Keratinocyte (primary cell): ENCODE data around the gene SH2D5.

Experiments used
- CTCF ChIP-seq, 3 experiments: IDR thresholded peaks in 1 of 3; conservative IDR thresholded peaks in 1 of 3; optimal IDR thresholded peaks in 1 of 3; 2 replicates in 2 of 3; 3 replicates in 1 of 3; pipeline versions ENCODE3 to v1.5.1; 2011; ENCODE audit warnings: low read length in 3 of 3, mild to moderate bottlenecking in 3 of 3, moderate library complexity in 2 of 3, control low read depth in 1 of 3, inconsistent platforms in 1 of 3; ENCODE audit not compliant: insufficient read depth in 2 of 3; ENCODE audit errors: extremely low read depth in 1 of 3
- EZH2 ChIP-seq: IDR thresholded peaks from one replicate; pipeline ENCODE4 v1.6.1; 2012; ENCODE audit warnings: inconsistent platforms, mild to moderate bottlenecking, low read length, moderate library complexity

DNA sequence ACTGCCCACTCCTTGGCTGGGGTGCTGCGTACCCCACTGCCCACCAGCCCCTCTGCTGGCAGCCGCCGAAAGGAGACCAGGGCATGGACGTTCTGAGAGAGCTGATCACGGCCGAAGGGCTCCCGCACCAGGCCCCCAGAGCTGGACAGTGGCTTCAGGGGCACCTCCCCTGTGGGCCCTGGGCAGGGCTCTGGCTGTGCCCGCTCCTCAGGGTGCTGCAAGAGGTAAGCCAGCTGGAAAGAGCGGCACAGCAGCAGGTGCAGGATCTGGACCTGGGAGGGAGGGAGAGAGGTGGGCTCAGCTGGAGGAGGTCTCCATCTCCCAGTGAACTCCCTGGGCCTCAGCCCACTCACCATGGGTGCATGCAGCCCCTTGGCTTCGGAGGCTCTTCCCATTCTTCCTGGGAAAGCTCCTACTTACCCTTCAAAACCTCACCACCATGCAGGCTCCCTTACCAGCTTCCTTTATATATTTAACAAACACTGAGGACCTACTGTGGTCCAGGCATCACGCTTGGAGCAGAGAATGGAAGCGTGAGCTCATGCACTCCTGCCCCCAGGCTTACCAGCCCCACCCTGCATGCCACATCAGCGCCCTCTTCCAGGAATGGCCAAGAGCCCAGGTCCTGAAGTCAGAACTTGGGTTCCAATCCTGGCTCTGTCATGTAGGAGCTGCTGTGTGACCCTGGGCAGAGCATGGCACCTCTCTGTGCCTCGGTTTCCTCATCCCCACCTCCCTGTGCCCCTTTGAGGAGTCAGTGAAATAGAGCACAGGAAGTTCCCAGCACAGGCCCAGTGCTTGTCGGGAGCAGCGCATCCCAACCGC is 7.9 kb downstream of the SH2D5 start:
- TF ChIP-seq EZH2, result no peak
- no peak for TF ChIP-seq CTCF (optimal IDR thresholded peaks at IDR 0.05 in 1 of 3, IDR thresholded peaks at IDR 0.05 in 1 of 3, conservative IDR thresholded peaks at IDR 0.05 in 1 of 3; ENCODE audit: extremely low read depth in 1 of 3, insufficient read depth in 2 of 3, low read length in 3 of 3)
